ENCODE measurements around the gene NAALADL2.

DNA sequence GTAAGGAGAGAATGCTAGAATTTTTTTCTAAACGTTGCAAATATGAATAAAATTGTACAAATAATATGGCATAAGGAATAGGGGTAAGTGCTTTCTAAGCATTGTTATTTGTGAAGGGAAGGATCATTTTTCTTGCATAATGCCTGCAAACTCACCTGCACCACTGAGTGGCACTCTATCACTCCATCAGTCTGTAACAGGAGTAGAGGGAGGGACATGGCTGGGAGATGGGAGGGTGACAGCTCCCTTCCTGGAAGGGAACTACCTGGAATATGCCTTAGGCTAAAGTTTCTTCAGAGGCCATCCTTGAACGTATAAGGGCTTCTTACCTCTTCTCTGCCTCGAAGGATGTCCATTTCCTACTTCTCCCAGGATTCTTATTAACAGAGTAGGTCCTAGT lies 3.0 kb downstream of the NAALADL2 start:
- TF ChIP-seq POLR2A (IDR thresholded peaks at IDR 0.05; ENCODE audit: low read length) (no peak), GATA1 (IDR thresholded peaks at IDR 0.05; ENCODE audit: low read depth, low read length) (no peak)

Data from erythroblast (primary cell).